IMR-90 (cell line): ENCODE measurements around the gene PRKN. TPM values are rescaled to one million over a fixed set of nuclear protein-coding genes. Genes with fewer than 3 reads are reported as not detected.

Experiments used
- ATAC-seq: fragments of 200-7000 bp; cut with Tn5 transposase; 2 replicates; pipeline ENCODE4 v1.9.1; 2020; ENCODE audit warnings: low read depth, mild to moderate bottlenecking, moderate library complexity
- BruUV-seq: library from RNA; stranded (reverse); fragments of 400-500 nt; replicated peaks from 2 replicates; lab custom pipeline; 2021; lab: Mats Ljungman, UMichigan
- CTCF ChIA-PET: fragments of 300-600 bp; formaldehyde crosslinking; extraction: SDS; loops from one replicate; lab custom pipeline; 2021; ENCODE audit warnings: antibody characterized with exemption; lab: Yijun Ruan, JAX
- POLR2A ChIA-PET: fragments of 300-600 bp; sonication (Branson Sonifier 250); formaldehyde crosslinking; loops from one replicate; lab custom pipeline; 2022; ENCODE audit warnings: antibody characterized with exemption; ENCODE audit not compliant: unreplicated experiment; lab: Charles Lee
- DNase-seq: peaks from one replicate; pipeline ENCODE4 v3.0.0; 2013
- H2AFZ ChIP-seq: replicated peaks from 2 replicates; pipeline ENCODE3; 2013; ENCODE audit warnings: low read length, mild to moderate bottlenecking; ENCODE audit not compliant: poor library complexity
- H2AK5ac ChIP-seq: 2 replicates; pipeline ENCODE4 v1.6.1; 2013; ENCODE audit warnings: low read depth, low read length, inconsistent platforms
- H2AK9ac ChIP-seq: replicated peaks from 2 replicates; pipeline ENCODE3; 2013; ENCODE audit warnings: mild to moderate bottlenecking, low read depth, low read length, moderate library complexity; ENCODE audit not compliant: poor library complexity
- H2BK120ac ChIP-seq: 2 replicates; pipeline ENCODE4 v1.6.1; 2013; ENCODE audit warnings: low read depth, low read length, inconsistent platforms
- H2BK15ac ChIP-seq: 3 replicates; pipeline ENCODE4 v1.6.1; 2013; ENCODE audit warnings: low read depth, low read length, inconsistent platforms
- H2BK20ac ChIP-seq: 2 replicates; pipeline ENCODE4 v1.6.1; 2013; ENCODE audit warnings: low read depth, mild to moderate bottlenecking, inconsistent platforms, low read length, moderate library complexity
- H2BK5ac ChIP-seq: 2 replicates; pipeline ENCODE4 v1.6.1; 2013; ENCODE audit warnings: mild to moderate bottlenecking, low read depth, low read length, inconsistent platforms; ENCODE audit not compliant: poor library complexity, severe bottlenecking
- H3K14ac ChIP-seq: replicated peaks from 2 replicates; pipeline ENCODE4 v1.6.1; 2013; ENCODE audit warnings: low read depth, low read length, inconsistent platforms
- H3K18ac ChIP-seq: 2 replicates; pipeline ENCODE4 v1.6.1; 2013; ENCODE audit warnings: low read depth, low read length, control low read depth
- H3K23ac ChIP-seq: 2 replicates; pipeline ENCODE4 v1.6.1; 2013; ENCODE audit warnings: low read depth, low read length, inconsistent platforms
- H3K27ac ChIP-seq: 2 replicates; pipeline ENCODE4 v1.5.1; 2013; ENCODE audit warnings: mild to moderate bottlenecking, control low read depth, low read length; ENCODE audit not compliant: insufficient read depth
- H3K27me3 ChIP-seq: 2 replicates; pipeline ENCODE4 v1.6.1; 2013; ENCODE audit warnings: low read length; ENCODE audit not compliant: control insufficient read depth, insufficient read depth
- H3K36me3 ChIP-seq: 2 replicates; pipeline ENCODE4 v1.6.1; 2013; ENCODE audit warnings: low read length, mixed read lengths; ENCODE audit not compliant: control insufficient read depth, insufficient read depth
- H3K4ac ChIP-seq: 2 replicates; pipeline ENCODE4 v1.6.1; 2013; ENCODE audit warnings: low read depth, low read length, inconsistent platforms
- H3K4me1 ChIP-seq: 2 replicates; pipeline ENCODE4 v1.6.1; 2013; ENCODE audit warnings: low read length, mixed read lengths; ENCODE audit not compliant: control insufficient read depth, insufficient read depth
- H3K4me2 ChIP-seq: 2 replicates; pipeline ENCODE4 v1.6.1; 2013; ENCODE audit warnings: low read depth, mild to moderate bottlenecking, control low read depth, low read length, moderate library complexity
- H3K4me3 ChIP-seq: 2 replicates; pipeline ENCODE4 v1.5.1; 2013; ENCODE audit warnings: low read depth, mild to moderate bottlenecking, control low read depth, low read length, moderate library complexity; ENCODE audit not compliant: insufficient read depth
- H3K56ac ChIP-seq: 2 replicates; pipeline ENCODE4 v1.6.1; 2013; ENCODE audit warnings: low read length, inconsistent platforms; ENCODE audit not compliant: insufficient read depth; ENCODE audit errors: extremely low read depth
- H3K79me1 ChIP-seq, 2 experiments: 2 replicates each; pipeline ENCODE4 v1.6.1; 2013; ENCODE audit warnings: low read length in 2 of 2, inconsistent platforms in 1 of 2, low read depth in 1 of 2
- H3K9ac ChIP-seq: 2 replicates; pipeline ENCODE4 v1.6.1; 2013; ENCODE audit warnings: low read depth, low read length, control low read depth
- H3K9me1 ChIP-seq: 2 replicates; pipeline ENCODE4 v1.6.1; 2013; ENCODE audit warnings: low read length, inconsistent platforms; ENCODE audit not compliant: insufficient read depth
- H3K9me3 ChIP-seq: 2 replicates; pipeline ENCODE4 v1.6.1; 2013; ENCODE audit warnings: low read length; ENCODE audit not compliant: control insufficient read depth, insufficient read depth
- H4K20me1 ChIP-seq: 2 replicates; pipeline ENCODE4 v1.6.1; 2013; ENCODE audit warnings: low read length, inconsistent platforms; ENCODE audit not compliant: insufficient read depth
- H4K5ac ChIP-seq: 2 replicates; pipeline ENCODE4 v1.6.1; 2013; ENCODE audit warnings: mild to moderate bottlenecking, low read depth, low read length, control low read depth
- H4K8ac ChIP-seq, 2 experiments: 2 replicates each; pipeline ENCODE4 v1.6.1; 2013; ENCODE audit warnings: low read depth in 2 of 2, low read length in 2 of 2, control low read depth in 1 of 2, inconsistent platforms in 1 of 2
- H4K91ac ChIP-seq: 2 replicates; pipeline ENCODE4 v1.6.1; 2013; ENCODE audit warnings: low read depth, low read length, inconsistent platforms; ENCODE audit not compliant: insufficient read depth
- BHLHE40 ChIP-seq: fragments of 150-350 bp; IDR thresholded peaks from 2 replicates; pipeline ENCODE4 v1.6.1; 2016; ENCODE audit warnings: mild to moderate bottlenecking, low read depth, low read length
- CEBPB ChIP-seq: IDR thresholded peaks from 2 replicates; pipeline ENCODE4 v1.6.1; 2012; ENCODE audit warnings: low read depth, low read length, improper control_type of control experiment
- CHD1 ChIP-seq: IDR thresholded peaks from 2 replicates; pipeline ENCODE4 v1.6.1; 2012; ENCODE audit warnings: low read depth, low read length, improper control_type of control experiment
- CTCF ChIP-seq: conservative IDR thresholded peaks from 2 replicates; pipeline ENCODE4 v1.5.1; 2012; ENCODE audit warnings: mild to moderate bottlenecking, low read depth, low read length, improper control_type of control experiment
- ELK1 ChIP-seq: fragments of 150-350 bp; IDR thresholded peaks from 2 replicates; pipeline ENCODE4 v1.6.1; 2016; ENCODE audit warnings: low read depth, mild to moderate bottlenecking, low read length, moderate library complexity, borderline replicate concordance
- FOS ChIP-seq: fragments of 150-350 bp; IDR thresholded peaks from 2 replicates; pipeline ENCODE4 v1.6.1; 2016; ENCODE audit warnings: low read depth, low read length
- MAFK ChIP-seq: IDR thresholded peaks from 2 replicates; pipeline ENCODE4 v1.6.1; 2012; ENCODE audit warnings: low read depth, low read length, improper control_type of control experiment
- MXI1 ChIP-seq: IDR thresholded peaks from 2 replicates; pipeline ENCODE4 v1.6.1; 2012; ENCODE audit warnings: low read depth, mild to moderate bottlenecking, low read length, moderate library complexity, borderline replicate concordance
- NFE2L2 ChIP-seq: fragments of 150-350 bp; IDR thresholded peaks from 2 replicates; pipeline ENCODE4 v1.6.1; 2016; ENCODE audit warnings: low read depth, mild to moderate bottlenecking, low read length
- POLR2A ChIP-seq: IDR thresholded peaks from 2 replicates; pipeline ENCODE4 v1.6.1; 2012; ENCODE audit warnings: mild to moderate bottlenecking, low read depth, low read length
- RCOR1 ChIP-seq: IDR thresholded peaks from 2 replicates; pipeline ENCODE4 v1.6.1; 2012; ENCODE audit warnings: mild to moderate bottlenecking, low read length, improper control_type of control experiment; ENCODE audit not compliant: insufficient replicate concordance
- RFX5 ChIP-seq: IDR thresholded peaks from 2 replicates; pipeline ENCODE4 v1.8.0; 2012; ENCODE audit warnings: low read depth, mild to moderate bottlenecking, low read length, moderate library complexity
- SMC3 ChIP-seq: fragments of 150-350 bp; IDR thresholded peaks from 2 replicates; pipeline ENCODE4 v1.6.1; 2016; ENCODE audit warnings: low read depth, mild to moderate bottlenecking, antibody characterized with exemption, low read length, moderate library complexity
- USF2 ChIP-seq: fragments of 150-350 bp; IDR thresholded peaks from 2 replicates; pipeline ENCODE4 v1.6.1; 2017; ENCODE audit warnings: mild to moderate bottlenecking, antibody characterized with exemption, low read length, low read depth
- WGBS, 2 experiments: methylation state at CpG; one replicate each; pipeline versions ENCODE4 v1.1.5 to v1.1.7; 2013; ENCODE audit warnings: missing lambda C conversion rate in 2 of 2; ENCODE audit not compliant: insufficient read length in 1 of 2; ENCODE audit errors: extremely low coverage in 2 of 2; 5-methylcytosine and 5-hydroxymethylcytosine counted together
- dilution Hi-C: fragments of 300-500 bp; cut with HindIII; formaldehyde crosslinking; loops from one replicate; pipeline ENCODE4 v1.14.3; 2018; ENCODE audit warnings: low sequenced_read_pairs; ENCODE audit not compliant: unreplicated experiment
- in situ Hi-C: fragments of 300-500 bp; cut with MboI; formaldehyde crosslinking; loops from 3 replicates; pipeline ENCODE4 v1.14.3; 2019; ENCODE audit warnings: low sequenced_read_pairs, inconsistent platforms, mixed read lengths
- intact Hi-C: fragments of 100-400 bp; cut with micrococcal nuclease; formaldehyde crosslinking; loops from 2 replicates; pipeline ENCODE4 v1.10.0; 2022
- polyA plus RNA-seq, 3 experiments: library from polyadenylated mRNA; depleted of rRNA; stranded (reverse); fragments of >200 nt; gene quantifications; 2 replicates each; pipeline ENCODE4 v1.2.3, GENCODE V29; 2012; ENCODE audit warnings: low replicate concordance in 1 of 3
- total RNA-seq: library from RNA; depleted of rRNA; stranded (reverse); fragments of >200 nt; gene quantifications from 2 replicates; pipeline ENCODE4 v1.2.3, GENCODE V29; 2012

Gene PRKN
- total and polyA plus RNA-seq, 2 of the 4 experiments (the other 2 are of a cell fraction), result 0.15 to 0.18 TPM

- no peak for ATAC-seq
Observed at GRCh38 chr6:162777091-162777490, 49.5 kb upstream of the PRKN start.

More at GRCh38 chr6:162777091-162777490, 49.5 kb upstream of the PRKN start:
- TF ChIP-seq ELK1 (no peak), SMC3 (no peak), MAFK (no peak), MXI1 (no peak), CTCF (no peak), CEBPB (no peak), NFE2L2 (no peak), CHD1 (no peak), RFX5 (no peak), USF2 (no peak), POLR2A (no peak), FOS (no peak), RCOR1 (no peak), BHLHE40 (no peak)
- POLR2A ChIA-PET, result no interaction called here
- peaks cover 13% of the 10 kb centered on the region for H3K9me3 ChIP-seq
- no peak overlapping the region for H4K91ac ChIP-seq
- H3K36me3 ChIP-seq, result no peaks in the 10 kb centered on the region
- no peak overlapping the region for H2AK9ac ChIP-seq
- H4K8ac ChIP-seq, result no peak overlapping the region
- no peak overlapping the region for H3K4ac ChIP-seq
- H3K9ac ChIP-seq, result no peak overlapping the region
- WGBS, 2 experiments, result 52% methylated on average over 6 of the region's 7 CpGs; no CpG with 5 or more reads in 1 of the 2 experiments
- no peaks in the 10 kb centered on the region for H3K4me1 ChIP-seq
- no peaks in the 10 kb centered on the region for H3K79me1 ChIP-seq
- H2BK20ac ChIP-seq, result no peak overlapping the region
- no peak overlapping the region for H3K4me2 ChIP-seq
- no peak overlapping the region for H2BK5ac ChIP-seq
- no peaks in the 10 kb centered on the region for H3K9me1 ChIP-seq
- BruUV-seq, result no TSS peak
- no peak overlapping the region for H2BK120ac ChIP-seq
- no peak overlapping the region for H3K56ac ChIP-seq
- H3K27ac ChIP-seq, result no peak overlapping the region
- DNase-seq, result no peak
- no peak overlapping the region for H3K14ac ChIP-seq
- H3K4me3 ChIP-seq, result no peak overlapping the region
- H2AFZ ChIP-seq, result no peak overlapping the region
- intact Hi-C loops (no loop called here), in situ Hi-C loops (no loop called here), dilution Hi-C loops (no loop called here)
- H3K23ac ChIP-seq, result no peak overlapping the region
- CTCF ChIA-PET, result no interaction called here
- H3K18ac ChIP-seq, result no peak overlapping the region
- no peak overlapping the region for H2BK15ac ChIP-seq
- H3K27me3 ChIP-seq, result no peaks in the 10 kb centered on the region
- no peak overlapping the region for H2AK5ac ChIP-seq
- H4K5ac ChIP-seq, result no peak overlapping the region
- H4K20me1 ChIP-seq, result no peaks in the 10 kb centered on the region
